Parathyroid adenoma (tissue), 2 donors: Measurements from ENCODE around the gene FFAR4.
"Not testable (repeated sequence)": the region's sequence is repeated elsewhere in the genome, so short reads cannot be mapped to it uniquely, and the experiment has no call there.

Experiments used
- H2AFZ ChIP-seq: fragments of 300-600 bp; sonication (generic); one replicate; pipeline ENCODE4 v1.7.0; 2017; ENCODE audit warnings: antibody characterized with exemption, mild to moderate bottlenecking
- H3K27ac ChIP-seq: fragments of 300-600 bp; sonication (generic); one replicate; pipeline ENCODE4 v1.7.0; 2017
- H3K27me3 ChIP-seq: fragments of 300-600 bp; sonication (generic); one replicate; pipeline ENCODE4 v1.7.0; 2017; ENCODE audit warnings: low read length; ENCODE audit not compliant: control insufficient read depth, insufficient read depth
- H3K36me3 ChIP-seq: fragments of 300-600 bp; sonication (generic); one replicate; pipeline ENCODE4 v1.7.0; 2017; ENCODE audit warnings: low read length; ENCODE audit not compliant: control insufficient read depth, insufficient read depth
- H3K4me1 ChIP-seq: fragments of 300-600 bp; sonication (generic); one replicate; pipeline ENCODE4 v1.7.0; 2017; ENCODE audit warnings: control low read depth
- H3K4me2 ChIP-seq: fragments of 300-600 bp; sonication (generic); one replicate; pipeline ENCODE4 v1.7.0; 2017; ENCODE audit warnings: low read length
- H3K4me3 ChIP-seq: fragments of 300-600 bp; sonication (generic); one replicate; pipeline ENCODE4 v1.7.0; 2017; ENCODE audit warnings: low read depth, low read length
- H3K79me2 ChIP-seq: fragments of 300-600 bp; sonication (generic); one replicate; pipeline ENCODE4 v1.7.0; 2017; ENCODE audit warnings: control low read depth
- H3K9ac ChIP-seq: fragments of 300-600 bp; sonication (generic); one replicate; pipeline ENCODE4 v1.7.0; 2017; ENCODE audit warnings: mild to moderate bottlenecking
- H3K9me3 ChIP-seq: fragments of 300-600 bp; sonication (generic); one replicate; pipeline ENCODE4 v1.7.0; 2017; ENCODE audit warnings: low read length; ENCODE audit not compliant: control insufficient read depth
- CTCF ChIP-seq: fragments of 300-600 bp; sonication (generic); IDR thresholded peaks from one replicate; pipeline ENCODE4 v1.7.0; 2017; ENCODE audit warnings: antibody characterized with exemption, mild to moderate bottlenecking
- donor health status: primary hyperparathyroidism.

The FFAR4 gene

GRCh38 chr10:93542358-93542791 lies 24.1 kb upstream of the FFAR4 start:
- Histone ChIP-seq H3K9ac (no peak overlapping the region), H3K4me3 (no peak overlapping the region), H3K27ac (no peak overlapping the region)

DNA sequence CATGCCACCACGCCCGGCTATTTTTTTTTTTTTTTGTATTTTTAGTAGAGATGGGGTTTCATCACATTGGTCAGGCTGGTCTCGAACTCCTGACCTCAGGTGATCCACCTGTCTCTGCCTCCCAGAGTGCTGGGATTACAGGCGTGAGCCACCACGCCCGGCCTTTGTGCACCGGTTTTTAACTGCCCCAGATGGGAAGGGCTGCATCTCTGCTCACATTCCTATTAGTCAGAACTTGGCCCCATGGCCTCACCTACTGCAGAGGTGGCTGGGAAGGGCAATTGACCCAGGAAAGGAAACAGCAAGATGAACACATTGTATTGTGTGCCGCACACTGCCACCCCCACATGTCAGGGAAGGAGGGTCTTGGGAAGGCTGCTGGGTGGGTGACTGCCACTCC lies 19.5 kb upstream of the FFAR4 start:
- not testable (repeated sequence) for H3K79me2 ChIP-seq, H3K36me3 ChIP-seq, H3K9me3 ChIP-seq, H2AFZ ChIP-seq, H3K27me3 ChIP-seq, H3K27ac ChIP-seq, H3K9ac ChIP-seq, H3K4me1 ChIP-seq, H3K4me3 ChIP-seq, H3K4me2 ChIP-seq

More at GRCh38 chr10:93542358-93542791, 24.1 kb upstream of the FFAR4 start:
- Histone ChIP-seq H3K36me3 (no peaks in the 10 kb centered on the region), H2AFZ (peak overlapping the region; percentile 9), H3K9me3 (no peaks in the 10 kb centered on the region), H3K27me3 (no peaks in the 10 kb centered on the region), H3K4me1 (no peaks in the 10 kb centered on the region), H3K79me2 (no peaks in the 10 kb centered on the region), H3K4me2 (no peak overlapping the region)
- TF ChIP-seq CTCF, result no peak

- Histone ChIP-seq H3K27me3 (no peaks in the 10 kb centered on the region), H3K9ac (no peak overlapping the region), H3K4me2 (no peak overlapping the region), H2AFZ (no peak overlapping the region), H3K4me3 (no peak overlapping the region), H3K79me2 (no peaks in the 10 kb centered on the region), H3K9me3 (no peaks in the 10 kb centered on the region), H3K4me1 (no peaks in the 10 kb centered on the region), H3K27ac (no peak overlapping the region), H3K36me3 (no peaks in the 10 kb centered on the region)
- TF ChIP-seq CTCF, result no peak
Measured at GRCh38 chr10:93547522-93547921, 18.9 kb upstream of the FFAR4 start.

DNA sequence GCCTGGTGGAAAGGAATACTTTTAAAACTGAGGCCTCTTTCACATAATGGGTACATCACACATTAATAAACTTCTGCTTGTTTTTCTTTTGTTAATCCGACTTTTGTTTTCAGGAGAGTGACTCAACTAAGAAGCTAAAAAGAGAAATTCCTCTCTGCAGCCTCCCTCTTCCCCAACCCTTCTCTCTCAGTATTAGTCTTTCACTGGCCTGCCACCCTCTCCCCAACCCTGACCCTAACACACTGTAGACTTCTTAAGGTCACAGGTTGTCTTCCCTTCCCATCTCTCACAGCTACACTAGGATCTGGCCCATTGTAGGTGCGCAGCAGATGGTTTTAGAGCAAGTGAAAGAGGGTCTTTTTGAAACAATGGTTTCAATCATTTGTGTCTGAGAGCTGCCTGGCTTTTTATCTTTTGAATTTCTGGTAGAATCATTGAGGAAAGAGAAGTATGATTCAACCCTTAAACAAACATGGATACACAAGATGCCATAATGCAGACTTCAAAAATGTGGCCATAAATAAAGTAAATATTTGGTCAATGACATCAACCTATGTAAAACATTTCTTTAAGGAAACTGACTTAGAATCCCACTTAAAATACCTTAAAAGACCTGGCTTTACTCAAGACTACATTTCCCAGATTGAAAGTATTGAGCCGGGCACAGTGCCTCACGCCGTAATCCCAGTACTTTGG lies 17.9 kb upstream of the FFAR4 start:
- Histone ChIP-seq H3K36me3 (no peaks in the 10 kb centered on the region), H3K9ac (no peak overlapping the region), H3K27ac (no peak overlapping the region), H2AFZ (no peak overlapping the region), H3K4me3 (no peak overlapping the region), H3K27me3 (no peaks in the 10 kb centered on the region), H3K4me1 (no peaks in the 10 kb centered on the region), H3K4me2 (no peak overlapping the region), H3K79me2 (no peaks in the 10 kb centered on the region), H3K9me3 (no peaks in the 10 kb centered on the region)
- no peak for TF ChIP-seq CTCF

DNA sequence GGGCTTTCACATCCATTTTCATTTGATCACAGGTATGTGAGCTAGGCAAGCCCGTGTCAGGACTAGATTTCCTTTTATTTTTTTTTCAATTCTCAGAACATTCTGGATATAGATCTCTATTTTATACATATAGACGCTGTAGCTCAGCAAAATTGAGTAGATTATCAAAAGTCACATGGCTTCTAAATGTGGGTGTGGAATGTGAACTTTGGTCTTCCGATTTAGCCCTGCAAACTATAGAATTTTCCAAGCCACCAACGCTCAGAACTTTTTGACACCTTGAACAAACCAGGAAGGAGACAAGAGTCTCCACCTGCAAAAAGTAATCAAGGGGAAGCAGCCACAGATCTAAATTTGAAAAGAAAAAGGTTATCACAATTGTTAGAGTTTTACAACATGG lies 15.9 kb upstream of the FFAR4 start:
- Histone ChIP-seq H3K27me3 (no peaks in the 10 kb centered on the region), H3K4me3 (no peak overlapping the region), H3K4me1 (no peaks in the 10 kb centered on the region), H2AFZ (no peak overlapping the region), H3K27ac (no peak overlapping the region), H3K9me3 (no peaks in the 10 kb centered on the region), H3K36me3 (no peaks in the 10 kb centered on the region), H3K9ac (no peak overlapping the region), H3K79me2 (no peaks in the 10 kb centered on the region), H3K4me2 (no peak overlapping the region)
- no peak for TF ChIP-seq CTCF
